Limb (tissue), 2 donors: Measurements from ENCODE around the gene VPS26B.
"Not testable (repeated sequence)": the region's sequence is repeated elsewhere in the genome, so short reads cannot be mapped to it uniquely, and the experiment has no call there.

Experiments used
- DNase-seq, 2 donors: peaks; one replicate each; pipeline ENCODE4 v3.0.0-alpha.2; 2016; ENCODE audit errors: extremely low spot score in 2 of 2

VPS26B gene

DNA sequence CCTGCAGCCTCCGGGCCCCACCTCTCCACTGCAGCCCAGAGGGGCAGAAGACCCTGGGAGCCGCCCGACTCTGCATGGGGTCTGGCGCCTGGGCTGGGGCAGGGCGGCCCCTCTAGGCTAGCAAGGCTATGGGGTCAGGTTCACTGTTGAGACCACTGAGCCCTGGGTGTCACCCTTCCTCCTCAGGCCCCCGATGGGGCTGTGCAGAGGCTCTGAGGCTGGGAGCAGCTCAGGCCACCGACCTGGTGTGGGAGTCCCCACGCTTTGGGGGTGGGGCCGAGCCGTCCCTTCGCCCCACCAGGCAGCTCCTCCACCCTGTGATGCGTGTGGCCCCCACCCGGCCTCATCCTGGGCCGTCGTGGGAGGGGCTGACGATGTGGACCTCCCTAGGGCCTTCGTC is 57.2 kb downstream of the VPS26B start:
- DNase-seq, result not testable (repeated sequence)

DNA sequence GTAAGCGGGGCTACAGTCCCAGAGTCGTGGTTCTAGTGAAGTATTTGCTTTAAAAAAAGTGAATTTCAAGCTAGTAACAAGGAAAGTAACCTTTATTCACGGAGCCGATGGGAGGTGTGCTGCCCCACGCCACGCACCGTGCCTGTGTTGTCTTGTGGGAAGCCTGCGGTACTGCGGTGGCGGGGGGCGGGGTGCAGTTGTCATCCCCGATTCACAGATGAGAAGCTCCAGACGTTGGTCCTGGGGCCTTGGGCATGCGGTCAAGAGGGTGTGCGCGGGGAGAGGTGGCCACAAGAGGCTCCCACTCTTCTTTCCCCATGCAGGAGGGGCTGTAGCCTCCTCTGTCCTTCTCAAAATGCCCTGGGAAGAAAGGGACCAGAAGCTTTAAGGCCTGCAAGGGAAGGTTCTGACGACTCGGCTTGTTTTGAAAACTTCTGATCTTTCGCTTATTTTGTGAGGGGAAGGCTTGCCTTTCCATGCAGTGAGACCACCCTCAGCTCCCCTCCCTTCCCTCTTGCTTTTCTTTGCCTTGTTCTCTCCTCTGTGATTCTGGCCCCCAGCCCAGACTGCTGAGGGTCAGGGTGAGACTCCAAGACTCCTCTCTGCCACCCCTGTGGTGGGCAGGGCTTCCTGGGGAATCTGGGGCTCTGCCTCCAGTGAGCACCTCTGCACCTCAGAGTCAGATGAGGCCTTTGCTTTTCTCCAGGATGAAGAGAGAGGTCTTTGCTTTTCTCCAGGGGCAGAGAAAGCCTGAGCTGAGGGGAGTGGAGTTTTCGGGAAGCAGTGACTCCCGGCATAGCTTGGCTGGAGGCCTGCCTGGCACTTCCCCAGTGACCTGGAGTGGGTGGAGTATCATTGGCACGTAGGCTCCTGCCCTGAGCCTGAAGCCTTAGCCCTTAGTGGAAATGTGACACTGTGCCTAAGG is 57.9 kb downstream of the VPS26B start:
- no peak for DNase-seq

DNA sequence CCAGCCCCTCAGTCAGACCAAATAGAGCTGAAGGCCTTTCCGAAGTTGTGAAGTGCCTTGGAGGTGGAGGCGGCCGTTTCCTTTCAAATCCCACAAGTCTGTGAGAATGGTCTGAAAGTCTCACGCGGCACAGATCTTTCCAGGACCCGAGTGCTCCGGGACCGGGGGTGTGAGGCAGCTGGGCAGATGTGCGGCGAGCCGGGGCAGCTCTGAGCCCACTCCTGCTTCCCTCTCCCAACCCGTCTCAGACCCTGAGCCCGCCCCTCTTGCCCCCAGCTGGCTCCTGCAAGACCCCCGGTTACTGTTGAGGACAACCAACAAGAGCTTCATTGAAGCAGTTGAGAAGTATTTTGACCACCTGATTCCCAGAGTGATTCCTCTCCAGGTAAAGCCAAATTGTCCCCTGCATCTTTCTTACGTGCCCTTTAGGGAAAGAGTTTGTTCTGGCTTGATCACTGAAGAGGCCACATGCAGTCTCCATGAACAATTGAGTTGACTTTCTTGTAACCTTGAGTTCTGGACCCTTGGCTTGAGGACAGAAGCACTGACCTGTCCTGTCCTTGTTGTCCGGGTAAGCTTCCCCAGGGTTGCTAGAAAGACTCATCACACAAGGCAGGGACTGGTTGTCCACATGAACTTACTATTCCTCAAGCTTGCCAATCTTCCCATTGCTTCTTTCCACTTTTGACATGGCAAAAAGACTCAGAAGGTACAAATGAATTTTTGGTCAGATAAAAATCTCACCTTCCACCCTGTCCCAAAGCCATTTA is 59.2 kb downstream of the VPS26B start:
- no peak for DNase-seq

DNA sequence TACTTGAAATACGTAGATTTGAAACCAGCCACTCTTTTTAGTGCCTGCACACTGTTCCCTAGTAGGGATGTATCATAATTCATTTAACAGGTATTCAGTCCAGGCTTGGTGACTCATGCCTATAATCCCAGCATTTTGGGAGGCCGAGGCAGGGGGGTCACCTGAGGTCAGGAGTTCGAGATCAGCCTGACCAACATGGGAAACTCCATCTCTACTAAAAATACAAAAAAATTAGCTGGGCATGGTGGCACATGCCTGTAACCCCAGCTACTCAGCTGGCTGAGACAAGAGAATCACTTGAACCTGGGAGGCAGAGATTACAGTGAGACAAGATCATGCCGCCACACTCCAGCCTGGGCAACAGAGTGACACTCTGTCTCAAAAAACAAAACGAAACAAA is 59.9 kb downstream of the VPS26B start:
- not testable (repeated sequence) for DNase-seq

DNA sequence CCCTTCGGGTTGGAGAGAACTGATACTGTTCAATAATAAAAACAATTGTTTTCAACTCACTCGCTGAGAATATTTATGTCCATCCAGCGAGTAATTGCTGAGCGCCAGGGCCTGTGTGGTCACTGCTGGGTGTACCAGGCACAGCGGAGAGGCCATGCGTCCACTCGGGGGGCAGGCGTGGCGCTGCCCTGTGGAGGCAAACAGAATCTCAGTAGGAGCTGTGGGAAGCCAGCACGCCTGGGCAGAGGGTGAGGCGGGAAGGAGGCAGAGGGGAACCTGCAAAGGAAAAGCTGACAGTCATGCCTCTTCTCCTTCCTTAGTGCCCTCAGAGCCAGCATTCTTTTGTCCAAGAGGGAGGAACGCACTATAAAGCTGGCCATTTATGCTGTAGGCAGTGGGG is 63.1 kb downstream of the VPS26B start:
- DNase-seq, result no peak

DNA sequence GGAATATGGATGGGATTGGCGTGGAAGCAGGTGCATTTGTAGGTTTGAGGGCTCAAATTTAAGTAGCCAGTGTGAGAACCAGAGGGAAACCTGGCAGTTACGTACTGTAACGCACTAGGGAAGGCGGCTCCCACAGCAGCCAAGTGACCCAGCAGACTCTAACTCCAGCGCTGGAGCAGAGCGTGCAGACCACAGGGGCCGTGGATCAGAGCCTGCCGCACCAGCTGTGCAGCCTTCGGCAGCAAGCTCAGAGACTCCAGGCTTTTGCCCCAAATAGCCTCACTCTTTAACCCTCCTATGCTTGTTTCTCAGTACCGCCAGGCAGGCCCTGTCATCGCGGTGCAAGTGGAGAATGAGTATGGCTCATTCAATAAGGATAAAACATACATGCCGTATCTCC is 64.0 kb downstream of the VPS26B start:
- no peak for DNase-seq

DNA sequence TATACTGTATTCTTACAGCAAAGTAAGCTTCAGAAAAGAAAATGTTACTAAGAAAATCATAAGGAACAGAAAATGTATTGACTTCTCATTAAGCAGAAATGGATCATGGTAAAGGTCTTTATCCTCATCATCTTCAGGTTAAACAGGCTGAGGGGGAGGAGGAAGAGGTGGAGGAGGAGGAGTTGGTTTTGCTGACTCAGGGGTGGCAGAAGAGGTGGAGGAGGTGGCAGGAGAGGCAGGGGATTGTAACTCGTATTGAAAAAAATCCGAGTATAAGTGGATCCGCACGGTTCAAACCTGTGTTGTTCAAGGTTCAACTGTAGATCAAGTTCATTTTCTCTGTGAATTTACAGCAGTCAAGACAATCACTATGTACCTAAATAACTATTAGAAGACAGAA is 64.7 kb downstream of the VPS26B start:
- no peak for DNase-seq

DNA sequence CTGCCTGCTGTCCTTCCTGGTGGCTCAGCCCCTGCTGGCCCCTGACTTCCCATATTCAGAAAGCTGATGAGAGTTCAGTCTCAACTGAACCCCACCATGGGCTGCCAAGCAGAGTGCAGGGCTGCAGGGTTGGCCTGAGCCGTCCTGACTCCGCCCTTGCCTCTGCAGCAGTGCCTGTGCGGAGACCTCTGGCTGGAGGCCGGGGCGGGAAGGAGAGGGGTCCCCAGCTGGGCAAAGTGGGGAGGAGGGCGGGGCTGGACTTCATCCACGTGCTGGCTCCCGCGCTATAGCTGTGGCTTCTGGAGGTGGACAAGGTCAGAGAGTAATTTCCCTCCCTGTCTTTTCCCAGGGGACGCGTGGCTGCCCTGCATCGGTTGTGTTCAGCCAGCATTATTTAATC is 65.3 kb downstream of the VPS26B start:
- no peak for DNase-seq

DNA sequence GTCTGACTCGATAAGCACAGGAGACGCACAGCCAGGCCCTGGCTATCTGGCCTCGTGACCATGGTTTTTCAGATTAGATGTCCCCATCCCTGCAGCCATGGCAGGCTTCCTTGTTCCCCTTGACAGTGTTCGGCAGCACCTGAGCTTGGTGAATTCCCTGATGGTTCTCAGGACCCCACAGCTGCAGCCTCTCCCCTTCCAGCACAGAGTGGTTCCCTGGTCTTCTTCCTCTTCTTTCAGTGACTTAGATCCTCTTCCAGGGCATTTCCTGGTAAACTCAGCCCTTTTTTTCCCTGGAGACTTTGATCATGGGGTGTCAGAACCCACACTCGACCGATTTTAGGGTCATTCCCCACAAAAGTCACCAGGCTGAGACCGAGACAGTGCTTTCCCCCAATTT is 66.2 kb downstream of the VPS26B start:
- DNase-seq, result no peak

DNA sequence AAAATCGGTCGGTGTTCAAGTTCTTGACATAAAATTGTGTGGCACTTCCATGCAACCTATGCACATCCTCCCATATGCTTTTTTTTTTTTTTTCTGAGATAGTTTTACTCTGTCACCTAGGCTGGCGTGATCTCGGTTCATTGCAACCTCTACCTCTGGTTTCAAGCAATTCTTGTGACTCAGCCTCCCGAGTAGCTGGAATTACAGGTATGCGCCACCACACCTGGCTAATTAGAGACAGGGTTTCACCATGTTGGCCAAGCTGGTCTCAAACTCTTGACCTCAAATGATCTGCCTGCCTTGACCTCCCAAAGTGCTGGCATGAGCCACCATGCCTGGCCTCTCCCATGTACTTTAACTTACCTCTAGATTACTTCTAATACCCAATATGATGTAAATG is 66.7 kb downstream of the VPS26B start:
- no peak for DNase-seq

DNA sequence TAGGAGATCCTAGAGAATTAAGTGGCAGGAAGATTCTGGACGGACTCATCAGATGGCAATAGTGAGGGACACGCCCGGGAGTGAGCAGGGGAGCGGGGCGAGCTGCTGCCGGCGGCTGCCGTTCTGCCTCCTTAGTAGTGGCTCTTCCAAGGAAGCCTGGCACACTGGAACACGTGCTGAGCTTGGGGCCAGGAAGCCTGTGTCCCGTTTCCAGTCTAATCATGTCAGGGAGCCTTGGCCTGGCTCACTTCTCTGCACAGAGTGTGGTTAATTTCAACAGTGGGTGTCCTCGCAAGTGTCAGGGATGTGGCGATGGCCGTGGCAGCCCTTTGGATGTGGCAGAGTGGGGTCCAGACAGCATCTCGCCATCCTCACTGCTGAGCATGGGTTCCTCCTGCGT is 68.2 kb downstream of the VPS26B start:
- no peak for DNase-seq

DNA sequence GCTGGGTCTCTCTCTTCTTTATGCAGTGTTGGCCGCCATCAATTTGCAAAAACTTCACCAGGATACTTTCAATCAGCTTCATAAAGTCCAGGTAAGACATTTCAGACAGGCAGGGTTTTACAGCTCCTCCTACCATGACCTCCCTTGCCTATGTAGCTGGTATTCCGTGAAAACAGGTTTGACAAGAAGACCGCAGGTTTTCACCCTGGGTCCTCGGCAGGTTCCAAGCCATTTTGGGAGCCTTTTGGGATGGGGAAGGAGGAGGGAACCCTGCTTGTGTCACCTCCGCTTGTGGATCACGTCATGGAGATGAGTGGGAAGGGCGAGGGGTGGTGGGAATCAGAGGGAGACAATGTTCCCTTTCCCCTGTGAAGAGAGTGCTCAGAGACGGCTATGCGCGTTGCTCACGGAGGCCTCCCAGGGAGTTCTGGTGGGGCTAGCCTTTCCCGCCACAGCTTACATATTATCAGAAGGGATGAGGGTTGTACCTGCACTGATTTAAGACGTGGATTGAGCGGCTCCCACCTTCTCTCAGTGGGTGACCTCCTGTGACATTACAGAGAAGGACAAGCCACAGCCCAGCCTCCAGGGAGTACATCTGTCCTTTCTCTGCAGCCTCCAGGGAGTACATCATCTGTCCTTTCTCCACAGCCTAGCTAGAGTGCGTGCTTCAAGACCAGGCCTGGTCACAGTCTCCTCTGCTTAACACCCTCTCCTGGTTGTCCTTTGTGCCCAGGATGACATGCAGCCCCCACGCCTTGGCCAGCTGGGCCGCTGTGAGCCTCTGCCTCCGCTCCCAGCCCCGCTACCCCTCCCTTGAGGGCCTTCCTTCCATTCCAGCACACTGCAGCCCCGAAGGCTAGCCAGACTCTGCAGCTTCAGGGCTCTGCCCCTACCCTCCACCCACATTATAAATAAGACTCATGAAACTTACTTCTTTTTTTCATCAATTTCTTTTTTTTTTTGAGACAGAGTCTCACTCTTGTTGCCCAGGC is 68.9 kb downstream of the VPS26B start:
- no peak for DNase-seq

DNA sequence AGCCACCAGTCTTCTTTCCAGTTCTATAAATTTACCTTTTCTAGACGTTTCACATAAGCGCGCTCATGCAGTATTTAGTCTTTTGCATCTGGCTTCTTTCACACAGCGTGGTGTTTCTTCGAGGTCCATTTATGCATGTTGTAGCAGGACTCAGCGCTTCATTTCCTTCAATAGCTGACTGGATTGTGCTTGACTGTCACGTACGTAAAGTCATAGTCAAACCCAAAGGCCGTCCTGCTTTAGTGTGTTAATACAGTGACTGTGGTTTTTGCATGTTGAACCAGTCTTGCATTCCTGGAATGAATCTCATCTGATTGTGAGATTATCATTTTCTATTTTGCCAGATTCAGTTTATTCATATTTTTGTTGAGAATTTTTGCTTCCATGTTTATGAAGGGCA is 70.2 kb downstream of the VPS26B start:
- no peak for DNase-seq
